ENCODE measurements around the gene PTHLH. TPM values are rescaled to one million over a fixed set of nuclear protein-coding genes. Genes with fewer than 3 reads are reported as not detected.

PTHLH gene
- total RNA-seq, 1 experiment from 2014 or later: 5.4 TPM

- DNase-seq (ENCODE audit: unreplicated experiment): no peak
Measured at GRCh38 chr12:27971606-27972005, 927 bp downstream of the PTHLH start.

GRCh38 chr12:27971121-27971489, 1.4 kb downstream of the PTHLH start:
- intact Hi-C loops (cut with micrococcal nuclease): no loop called here
- H3K4me1 Mint-ChIP-seq (ENCODE audit: insufficient read depth, unreplicated experiment): peaks cover 36% of the 10 kb centered on the region
- no peaks in the 10 kb centered on the region for H3K27me3 Mint-ChIP-seq (ENCODE audit: insufficient read depth, unreplicated experiment)
- no peaks in the 10 kb centered on the region for H3K9me3 Mint-ChIP-seq (ENCODE audit: unreplicated experiment)
- TF ChIP-seq CTCF (IDR thresholded peaks at IDR 0.05; ENCODE audit: unreplicated experiment): no peak
- no peak overlapping the region for H3K27ac Mint-ChIP-seq (ENCODE audit: low read depth, unreplicated experiment)
- H3K36me3 Mint-ChIP-seq (ENCODE audit: insufficient read depth, unreplicated experiment): peaks cover 6% of the 10 kb centered on the region
- no peak for DNase-seq (ENCODE audit: unreplicated experiment)
- BruUV-seq (replicated peaks): no TSS peak
- ChIA-PET CTCF (interaction anchor here (0.5 to 2.7 kb wide), 8 partner anchors 25 to 902 kb away, joined by 3 to 28 read pairs (median 3); no protein-coding TSS in a partner anchor), POLR2A (interaction anchor here (2.7 kb wide), 1 partner anchor 201 kb away, joined by 16 read pairs; no protein-coding TSS in a partner anchor)
- H3K4me3 Mint-ChIP-seq (ENCODE audit: unreplicated experiment): peak overlapping the region; percentile 40

More at GRCh38 chr12:27971606-27972005, 927 bp downstream of the PTHLH start:
- no TSS peak for BruUV-seq (replicated peaks)
- ChIA-PET CTCF (interaction anchor here (0.5 to 2.5 kb wide), 3 partner anchors 356 to 901 kb away, joined by 3 to 10 read pairs (median 3); no protein-coding TSS in a partner anchor), POLR2A (no interaction called here)
- intact Hi-C loops (cut with micrococcal nuclease): no loop called here
- Mint-ChIP-seq H3K27me3 (ENCODE audit: insufficient read depth, unreplicated experiment) (no peaks in the 10 kb centered on the region), H3K9me3 (ENCODE audit: unreplicated experiment) (no peaks in the 10 kb centered on the region), H3K4me3 (ENCODE audit: unreplicated experiment) (no peak overlapping the region), H3K36me3 (ENCODE audit: insufficient read depth, unreplicated experiment) (peaks cover 4% of the 10 kb centered on the region), H3K4me1 (ENCODE audit: insufficient read depth, unreplicated experiment) (peaks cover 31% of the 10 kb centered on the region), H3K27ac (ENCODE audit: low read depth, unreplicated experiment) (no peak overlapping the region)
- TF ChIP-seq CTCF (IDR thresholded peaks at IDR 0.05; ENCODE audit: unreplicated experiment): no peak

DNA sequence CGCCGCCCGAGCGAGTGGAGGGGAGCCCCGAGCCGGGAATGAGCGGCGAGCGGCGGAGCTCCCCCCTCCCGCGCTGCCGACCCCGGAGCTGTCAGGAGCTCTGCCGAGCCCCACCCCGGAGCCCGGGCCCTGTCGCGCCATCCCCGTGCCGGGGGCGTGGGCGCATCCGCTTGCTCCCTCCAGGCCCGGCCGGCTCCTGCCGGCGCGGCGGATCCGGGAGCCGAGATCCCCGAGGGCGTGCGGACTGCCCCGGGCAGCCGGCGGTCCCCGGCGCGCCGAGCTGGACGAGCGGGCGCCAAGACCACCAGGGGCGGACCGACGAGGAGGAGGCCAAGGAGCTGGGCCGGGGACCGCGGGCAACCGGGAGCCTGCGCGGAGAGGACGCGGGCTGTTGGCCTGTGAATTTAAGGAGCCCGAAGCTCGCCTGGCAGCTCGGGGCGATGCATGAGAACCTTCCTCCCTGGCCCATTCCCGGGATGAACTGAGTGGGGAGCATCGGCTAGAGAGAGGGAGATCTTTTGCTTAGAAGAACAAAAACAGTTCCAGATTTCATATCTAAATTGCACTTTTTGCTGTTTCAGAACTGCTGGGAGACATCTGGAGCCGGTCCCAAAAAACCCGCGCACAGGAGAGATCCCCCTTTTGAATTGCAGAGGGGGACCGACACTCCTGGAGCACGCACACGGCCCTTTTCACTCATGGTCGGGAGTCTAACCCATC, 2.0 kb downstream of the PTHLH start:
- no peaks in the 10 kb centered on the region for H3K9me3 Mint-ChIP-seq (ENCODE audit: unreplicated experiment)
- peaks cover 41% of the 10 kb centered on the region for H3K4me1 Mint-ChIP-seq (ENCODE audit: insufficient read depth, unreplicated experiment)
- H3K4me3 Mint-ChIP-seq (ENCODE audit: unreplicated experiment): peak overlapping the region; percentile 90
- CTCF ChIA-PET: interaction anchor here (0.9 to 2.7 kb wide), 11 partner anchors 26 to 902 kb away, joined by 3 to 28 read pairs (median 3); no protein-coding TSS in a partner anchor
- H3K27ac Mint-ChIP-seq (ENCODE audit: low read depth, unreplicated experiment): no peak overlapping the region
- POLR2A ChIA-PET: interaction anchor here (0.5 to 2.7 kb wide), 6 partner anchors 160 to 910 kb away, joined by 3 to 16 read pairs (median 4); partner anchors contain the start of gene CCDC91
- no peak for DNase-seq (ENCODE audit: unreplicated experiment)
- intact Hi-C loops (cut with micrococcal nuclease): no loop called here
- peaks cover 6% of the 10 kb centered on the region for H3K36me3 Mint-ChIP-seq (ENCODE audit: insufficient read depth, unreplicated experiment)
- no peaks in the 10 kb centered on the region for H3K27me3 Mint-ChIP-seq (ENCODE audit: insufficient read depth, unreplicated experiment)
- no TSS peak for BruUV-seq (replicated peaks)
- TF ChIP-seq CTCF (IDR thresholded peaks at IDR 0.05; ENCODE audit: unreplicated experiment): no peak

DNA sequence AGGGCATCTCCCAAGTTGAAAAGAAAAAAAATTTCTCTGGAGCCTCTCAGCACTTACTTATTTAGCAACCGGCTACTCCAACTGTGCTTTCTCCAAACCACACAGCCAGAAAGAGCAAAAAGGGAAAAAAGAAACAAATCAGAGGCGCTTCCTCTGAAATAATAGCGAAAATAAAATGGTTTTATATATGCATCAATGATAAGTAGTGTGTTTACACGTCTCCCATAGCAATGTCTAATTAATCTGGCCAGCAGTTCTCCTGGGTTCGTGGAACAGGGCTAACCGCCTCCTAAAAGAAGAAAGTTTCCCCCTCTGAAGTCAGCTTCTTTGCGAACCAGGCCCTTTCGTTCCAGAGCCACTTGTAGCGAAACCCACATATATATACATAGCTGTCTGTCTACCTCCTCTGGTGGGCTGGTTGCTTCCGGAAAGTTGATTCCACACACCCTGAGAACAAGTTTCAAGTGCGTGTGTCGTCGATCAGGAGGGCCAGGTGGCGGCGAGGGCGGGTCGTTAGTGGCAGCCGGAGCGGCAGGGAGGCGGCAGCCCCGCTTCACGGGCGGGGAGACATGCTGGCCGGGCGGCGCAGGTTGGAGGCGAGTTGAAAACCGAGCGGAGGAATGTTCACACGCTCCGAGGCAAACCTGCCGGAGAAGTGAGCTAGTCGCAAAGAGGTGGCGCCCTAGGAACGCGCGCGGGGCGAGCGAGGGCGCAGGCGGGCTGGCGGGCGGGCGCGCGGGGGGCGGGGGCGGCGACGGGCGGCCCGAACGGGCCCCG, 2.7 kb downstream of the PTHLH start:
- Mint-ChIP-seq H3K9me3 (ENCODE audit: unreplicated experiment) (no peaks in the 10 kb centered on the region), H3K4me1 (ENCODE audit: insufficient read depth, unreplicated experiment) (peaks cover 47% of the 10 kb centered on the region), H3K4me3 (ENCODE audit: unreplicated experiment) (peak overlapping the region; percentile 90), H3K36me3 (ENCODE audit: insufficient read depth, unreplicated experiment) (peaks cover 6% of the 10 kb centered on the region), H3K27me3 (ENCODE audit: insufficient read depth, unreplicated experiment) (no peaks in the 10 kb centered on the region), H3K27ac (ENCODE audit: low read depth, unreplicated experiment) (peak overlapping the region; percentile 76)
- peak; percentile 35 for TF ChIP-seq CTCF (IDR thresholded peaks at IDR 0.05; ENCODE audit: unreplicated experiment)
- POLR2A ChIA-PET: interaction anchor here (0.5 to 2.7 kb wide), 10 partner anchors 83 to 1748 kb away, joined by 3 to 16 read pairs (median 4); partner anchors contain the start of gene CCDC91
- intact Hi-C loops (cut with micrococcal nuclease): loop anchor here (1.0 to 5.0 kb wide), 4 partner anchors 52 to 993 kb away; no protein-coding TSS in a partner anchor
- CTCF ChIA-PET: interaction anchor here (0.6 to 2.7 kb wide), 16 partner anchors 27 to 903 kb away, joined by 3 to 28 read pairs (median 4); no protein-coding TSS in a partner anchor
- TSS peak; percentile 51 for BruUV-seq (replicated peaks)
- DNase-seq (ENCODE audit: unreplicated experiment): peak; percentile 79
